Measurements from ENCODE around the gene TBC1D23. TPM values are rescaled to one million over a fixed set of nuclear protein-coding genes. Genes with fewer than 3 reads are reported as not detected.

TBC1D23 gene
- total and polyA plus RNA-seq, 8 donors: 10.9 to 31.3 (median 20.5) TPM

DNA sequence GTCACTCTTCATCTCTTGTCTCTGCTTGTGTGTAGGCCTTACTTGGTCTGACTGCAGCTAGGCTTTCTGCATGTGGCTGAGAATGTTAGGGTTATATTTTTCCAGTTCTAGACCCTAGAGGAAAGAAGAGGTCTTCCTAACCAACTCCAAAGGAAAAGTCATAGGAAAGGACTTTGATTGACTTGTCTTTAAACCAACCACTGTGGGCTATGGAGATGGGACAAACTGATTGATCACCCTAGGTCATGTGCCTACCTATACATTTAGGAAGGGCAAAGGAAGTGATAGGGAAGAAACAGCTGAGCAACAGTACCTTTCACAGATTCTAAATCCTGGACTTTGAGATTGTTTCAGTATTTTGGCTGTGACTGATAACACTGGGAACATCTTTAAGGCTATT, 16.5 kb upstream of the TBC1D23 start:
- Histone ChIP-seq H3K36me3 (no peaks in the 10 kb centered on the region), H3K9me3 (no peaks in the 10 kb centered on the region), H3K4me3 (no peak overlapping the region), H3K27me3 (no peaks in the 10 kb centered on the region), H3K27ac (no peak overlapping the region), H3K4me1 (no peaks in the 10 kb centered on the region)
- DNase-seq: no peak
- no peak for FAIRE-seq
- intact Hi-C loops (cut with DNase I): no loop called here
- TF ChIP-seq, protein P1, sequence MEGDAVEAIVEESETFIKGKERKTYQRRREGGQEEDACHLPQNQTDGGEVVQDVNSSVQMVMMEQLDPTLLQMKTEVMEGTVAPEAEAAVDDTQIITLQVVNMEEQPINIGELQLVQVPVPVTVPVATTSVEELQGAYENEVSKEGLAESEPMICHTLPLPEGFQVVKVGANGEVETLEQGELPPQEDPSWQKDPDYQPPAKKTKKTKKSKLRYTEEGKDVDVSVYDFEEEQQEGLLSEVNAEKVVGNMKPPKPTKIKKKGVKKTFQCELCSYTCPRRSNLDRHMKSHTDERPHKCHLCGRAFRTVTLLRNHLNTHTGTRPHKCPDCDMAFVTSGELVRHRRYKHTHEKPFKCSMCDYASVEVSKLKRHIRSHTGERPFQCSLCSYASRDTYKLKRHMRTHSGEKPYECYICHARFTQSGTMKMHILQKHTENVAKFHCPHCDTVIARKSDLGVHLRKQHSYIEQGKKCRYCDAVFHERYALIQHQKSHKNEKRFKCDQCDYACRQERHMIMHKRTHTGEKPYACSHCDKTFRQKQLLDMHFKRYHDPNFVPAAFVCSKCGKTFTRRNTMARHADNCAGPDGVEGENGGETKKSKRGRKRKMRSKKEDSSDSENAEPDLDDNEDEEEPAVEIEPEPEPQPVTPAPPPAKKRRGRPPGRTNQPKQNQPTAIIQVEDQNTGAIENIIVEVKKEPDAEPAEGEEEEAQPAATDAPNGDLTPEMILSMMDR (IDR thresholded peaks at IDR 0.05): no peak
- no peak for ATAC-seq

DNA sequence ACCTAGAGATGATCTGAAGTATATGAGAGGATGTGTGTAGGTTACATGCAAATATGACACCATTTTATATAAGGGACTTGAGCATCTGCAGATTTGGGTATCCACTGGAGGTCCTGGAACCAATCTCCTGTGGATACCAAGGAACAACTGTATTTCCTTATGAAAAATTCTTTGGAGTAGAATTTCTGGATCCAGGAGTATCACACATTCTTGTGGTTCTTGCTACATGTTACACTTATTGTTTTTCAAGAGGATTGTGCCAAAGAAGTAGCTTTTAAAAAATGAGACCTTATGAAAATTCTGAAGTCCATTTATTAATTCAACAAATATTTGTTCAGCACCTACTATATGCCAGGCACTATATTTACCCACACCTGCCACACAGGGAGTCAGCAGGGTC, 15.7 kb upstream of the TBC1D23 start:
- Histone ChIP-seq H3K4me3 (no peak overlapping the region), H3K36me3 (no peaks in the 10 kb centered on the region), H3K27me3 (no peaks in the 10 kb centered on the region), H3K27ac (no peak overlapping the region), H3K9me3 (no peaks in the 10 kb centered on the region), H3K4me1 (no peaks in the 10 kb centered on the region)
- TF ChIP-seq, protein P1 (IDR thresholded peaks at IDR 0.05): no peak
- DNase-seq (no peak), FAIRE-seq (no peak), ATAC-seq (no peak)
- intact Hi-C loops (cut with DNase I): no loop called here

DNA sequence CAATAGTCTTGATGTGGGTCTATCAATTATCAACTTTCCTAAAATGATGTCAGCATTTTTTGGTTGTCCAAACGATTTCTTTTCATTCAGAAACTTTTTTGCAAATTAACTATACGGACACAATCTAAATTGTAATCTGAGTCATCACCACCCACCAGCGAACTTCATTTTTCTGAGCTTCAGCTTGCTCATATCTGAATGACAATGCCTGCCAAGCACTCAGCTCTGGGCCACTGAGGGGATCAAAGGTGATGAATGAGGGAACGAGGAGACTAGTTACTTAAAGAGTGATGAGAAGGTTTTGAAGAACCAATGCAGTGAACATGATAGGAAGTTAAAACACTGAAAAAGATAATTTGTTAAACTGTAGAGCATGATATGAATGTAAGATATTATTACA, 14.9 kb upstream of the TBC1D23 start:
- 39 to 52% methylated on average over 4 of the region's 4 CpGs for WGBS, 2 donors
- FAIRE-seq: no peak
- intact Hi-C loops (cut with DNase I): no loop called here

DNA sequence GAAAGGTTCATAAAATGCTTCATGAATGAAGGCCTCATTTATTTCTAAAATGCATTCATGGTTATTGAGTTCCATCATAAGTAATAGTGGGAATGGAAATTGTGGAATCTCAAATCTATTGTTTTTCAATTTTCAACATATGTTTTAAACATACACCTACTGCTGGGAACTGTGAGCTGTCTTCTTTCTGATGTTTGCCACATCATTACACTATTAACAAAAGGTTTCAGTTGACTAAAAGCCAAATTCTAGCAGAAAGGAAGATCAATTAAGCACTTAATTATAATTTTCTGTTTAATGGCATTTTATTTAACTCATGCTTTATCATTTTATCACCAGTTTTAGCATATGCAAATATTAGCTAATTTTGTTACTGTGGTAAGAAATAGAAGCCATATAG, 13.8 kb upstream of the TBC1D23 start:
- Histone ChIP-seq H3K4me3 (no peak overlapping the region), H3K9me3 (no peaks in the 10 kb centered on the region), H3K36me3 (no peaks in the 10 kb centered on the region), H3K27ac (no peak overlapping the region), H3K27me3 (no peaks in the 10 kb centered on the region), H3K4me1 (no peaks in the 10 kb centered on the region)
- intact Hi-C loops (cut with DNase I): no loop called here
- ATAC-seq: no peak
- no peak for DNase-seq
- TF ChIP-seq, protein P1 (IDR thresholded peaks at IDR 0.05): no peak
- no peak for FAIRE-seq

More for the DNA sequence above, 14.9 kb upstream of the TBC1D23 start:
- H3K4me1 ChIP-seq: no peaks in the 10 kb centered on the region
- no peak overlapping the region for H3K27ac ChIP-seq
- TF ChIP-seq, protein P1 (IDR thresholded peaks at IDR 0.05): no peak
- no peaks in the 10 kb centered on the region for H3K36me3 ChIP-seq
- no peaks in the 10 kb centered on the region for H3K27me3 ChIP-seq
- no peak for DNase-seq
- H3K9me3 ChIP-seq: no peaks in the 10 kb centered on the region
- H3K4me3 ChIP-seq: no peak overlapping the region
- ATAC-seq: no peak

DNA sequence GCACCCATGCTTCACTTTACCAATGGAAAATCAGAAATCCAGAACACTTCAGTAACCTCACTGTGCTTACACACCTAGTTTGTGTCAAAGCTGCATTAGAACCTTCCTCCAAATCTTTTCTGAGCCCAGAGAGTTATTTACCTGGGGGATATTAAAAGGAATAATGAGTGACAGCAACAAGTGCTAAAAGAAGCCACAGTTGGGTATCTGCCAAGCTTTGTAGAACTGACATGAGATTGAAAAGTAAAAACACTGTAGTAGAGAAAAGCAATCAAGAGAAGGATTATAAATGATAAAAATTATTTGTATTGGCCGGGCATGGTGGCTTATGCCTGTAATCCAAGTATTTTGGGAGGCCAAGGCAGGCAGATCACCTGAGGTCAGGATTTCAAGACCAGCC, 8.8 kb upstream of the TBC1D23 start:
- intact Hi-C loops (cut with DNase I): loop anchor here (5.0 to 10.0 kb wide), 4 partner anchors 177 to 417 kb away; no protein-coding TSS in a partner anchor
- Histone ChIP-seq H3K27me3 (no peaks in the 10 kb centered on the region), H3K27ac (no peak overlapping the region), H3K4me1 (no peaks in the 10 kb centered on the region), H3K9me3 (no peaks in the 10 kb centered on the region), H3K36me3 (no peaks in the 10 kb centered on the region), H3K4me3 (no peak overlapping the region)
- 39 to 43% methylated on average over 1 of the region's 1 CpG for WGBS, 2 donors
- no peak for ATAC-seq
- no peak for DNase-seq
- TF ChIP-seq, protein P1 (IDR thresholded peaks at IDR 0.05): no peak
- no peak for FAIRE-seq
